Keratinocyte (primary cell): ENCODE measurements around the gene EFCAB8. TPM values are rescaled to one million over a fixed set of nuclear protein-coding genes. Genes with fewer than 3 reads are reported as not detected.

Source experiments
- DNase-seq: peaks from one replicate; pipeline ENCODE4 v3.0.0-alpha.2; 2011; ENCODE audit warnings: low read depth, missing footprints, low spot score
- FAIRE-seq: peaks from 2 replicates; lab custom pipeline; 2011; peaks lifted over from hg19 to GRCh38; lab: Jason Lieb, UNC
- H2AFZ ChIP-seq: 2 replicates; pipeline ENCODE4 v1.6.0; 2012; ENCODE audit warnings: low read length, control low read depth, inconsistent platforms; ENCODE audit not compliant: control insufficient read depth
- H3K27ac ChIP-seq: 2 replicates; pipeline ENCODE4 v1.5.1; 2011; ENCODE audit warnings: low read length; ENCODE audit not compliant: control insufficient read depth, insufficient read depth
- H3K27me3 ChIP-seq: 3 replicates; pipeline ENCODE4 v1.6.0; 2011; ENCODE audit warnings: low read length; ENCODE audit not compliant: control insufficient read depth, insufficient read depth; ENCODE audit errors: extremely low read depth
- H3K36me3 ChIP-seq, 2 experiments: 2 replicates in 1 of 2; 3 replicates in 1 of 2; pipeline ENCODE4 v1.5.1; 2011; ENCODE audit warnings: low read length in 2 of 2, mild to moderate bottlenecking in 1 of 2; ENCODE audit not compliant: control insufficient read depth in 2 of 2, insufficient read depth in 2 of 2; ENCODE audit errors: extremely low read depth in 1 of 2
- H3K4me1 ChIP-seq: 3 replicates; pipeline ENCODE4 v1.5.1; 2011; ENCODE audit warnings: low read length; ENCODE audit not compliant: control insufficient read depth, insufficient read depth; ENCODE audit errors: extremely low read depth
- H3K4me2 ChIP-seq: 3 replicates; pipeline ENCODE4 v1.6.0; 2011; ENCODE audit warnings: low read depth, low read length; ENCODE audit not compliant: control insufficient read depth, insufficient read depth; ENCODE audit errors: extremely low read depth
- H3K4me3 ChIP-seq, 3 experiments: fragments of 200-600 bp in 1 of 3; sonication (generic) in 1 of 3; 2 replicates in 2 of 3; 3 replicates in 1 of 3; pipeline ENCODE4 v1.5.1; 2011 to 2016; ENCODE audit warnings: low read length in 3 of 3, mild to moderate bottlenecking in 3 of 3, control low read depth in 2 of 3, inconsistent platforms in 1 of 3, low read depth in 1 of 3, mixed read lengths in 1 of 3, mixed run types in 1 of 3, moderate library complexity in 1 of 3; ENCODE audit not compliant: control insufficient read depth in 2 of 3, insufficient read depth in 2 of 3; ENCODE audit errors: extremely low read depth in 1 of 3
- H3K79me2 ChIP-seq: 2 replicates; pipeline ENCODE4 v1.6.0; 2012; ENCODE audit warnings: low read length; ENCODE audit not compliant: control insufficient read depth, insufficient read depth
- H3K9ac ChIP-seq: 3 replicates; pipeline ENCODE4 v1.6.0; 2011; ENCODE audit warnings: low read length; ENCODE audit not compliant: control insufficient read depth, insufficient read depth; ENCODE audit errors: extremely low read depth
- H3K9me1 ChIP-seq: 3 replicates; pipeline ENCODE4 v1.6.0; 2011; ENCODE audit warnings: low read length; ENCODE audit not compliant: control insufficient read depth, insufficient read depth; ENCODE audit errors: extremely low read depth
- H3K9me3 ChIP-seq: 2 replicates; pipeline ENCODE4 v1.5.1; 2012; ENCODE audit warnings: low read depth, low read length; ENCODE audit not compliant: control insufficient read depth
- H4K20me1 ChIP-seq: 3 replicates; pipeline ENCODE4 v1.6.0; 2011; ENCODE audit warnings: low read length; ENCODE audit not compliant: control insufficient read depth, insufficient read depth; ENCODE audit errors: extremely low read depth
- CTCF ChIP-seq, 3 experiments: IDR thresholded peaks in 1 of 3; conservative IDR thresholded peaks in 1 of 3; optimal IDR thresholded peaks in 1 of 3; 2 replicates in 2 of 3; 3 replicates in 1 of 3; pipeline versions ENCODE3 to v1.5.1; 2011; ENCODE audit warnings: low read length in 3 of 3, mild to moderate bottlenecking in 3 of 3, moderate library complexity in 2 of 3, control low read depth in 1 of 3, inconsistent platforms in 1 of 3; ENCODE audit not compliant: insufficient read depth in 2 of 3; ENCODE audit errors: extremely low read depth in 1 of 3
- EZH2 ChIP-seq: IDR thresholded peaks from one replicate; pipeline ENCODE4 v1.6.1; 2012; ENCODE audit warnings: inconsistent platforms, mild to moderate bottlenecking, low read length, moderate library complexity
- dilution Hi-C: fragments of 300-500 bp; cut with MboI; formaldehyde crosslinking; loops from one replicate; pipeline ENCODE4 v1.7.0; 2020; ENCODE audit warnings: low sequenced_read_pairs; ENCODE audit not compliant: extremely low pct_ligation_motif_present
- polyA plus RNA-seq, 5 experiments: library from polyadenylated mRNA; depleted of rRNA in 3 of 5; stranded (reverse) in 3 of 5; stranded (forward) in 1 of 5; unstranded in 1 of 5; fragments of >200 nt; gene quantifications; 1 replicate in 1 of 5; 2 replicates in 3 of 5; 3 replicates in 1 of 5; pipeline versions ENCODE4 v1.2.1 to v1.2.3, GENCODE V29; 2011 to 2012; ENCODE audit warnings: missing spikeins in 2 of 5, low read depth in 1 of 5, low replicate concordance in 1 of 5

Gene EFCAB8
- polyA plus RNA-seq, 1 donor (not counting 4 experiments of a cell fraction or from before 2014, with no cell fraction given) = 0.03 TPM

DNA sequence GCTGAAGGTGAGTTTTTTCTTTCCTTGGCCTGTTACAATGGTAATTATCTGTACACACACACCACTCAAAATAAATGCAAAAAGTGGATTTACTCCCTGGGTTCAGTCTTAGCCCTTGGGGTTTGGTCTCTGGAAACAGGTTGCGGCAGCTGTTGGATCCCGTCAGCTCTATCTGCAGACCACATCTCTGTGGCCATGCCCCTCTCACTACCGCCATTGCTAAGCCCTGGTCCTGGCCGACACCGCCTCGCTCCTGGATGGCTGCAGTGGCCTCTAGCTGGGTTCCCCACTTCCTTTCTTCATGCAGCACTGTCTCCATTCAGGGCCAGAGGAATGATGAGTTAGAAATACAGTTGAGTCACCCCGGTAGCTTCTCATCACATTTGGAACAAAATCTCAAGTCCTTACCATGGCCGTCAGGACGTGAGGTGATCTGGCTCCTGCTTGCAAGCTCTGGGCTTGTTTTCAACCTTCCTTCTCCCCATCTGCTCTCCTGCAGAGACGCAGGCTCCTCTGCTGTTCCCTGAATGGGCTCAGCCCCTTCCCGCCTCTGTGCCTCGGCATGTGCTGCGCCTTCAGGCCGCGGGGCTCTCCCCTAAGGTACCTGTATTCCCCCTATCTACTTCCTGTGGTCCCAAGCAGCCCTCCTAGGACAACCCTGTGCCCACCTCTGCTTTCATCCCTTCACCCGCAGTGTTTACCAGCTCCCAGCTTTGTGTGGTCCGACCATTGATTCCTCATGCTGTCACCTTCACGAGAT lies 38.0 kb downstream of the EFCAB8 start:
- H3K4me1 ChIP-seq = peaks cover 9% of the 10 kb centered on the region
- no peak for FAIRE-seq
- no peaks in the 10 kb centered on the region for H3K27me3 ChIP-seq
- dilution Hi-C loops = no loop called here
- no peaks in the 10 kb centered on the region for H3K9me3 ChIP-seq
- no peak overlapping the region for H3K4me2 ChIP-seq
- H3K36me3 ChIP-seq = no peaks in the 10 kb centered on the region
- no peak overlapping the region for H3K4me3 ChIP-seq
- H2AFZ ChIP-seq = no peak overlapping the region
- no peaks in the 10 kb centered on the region for H3K79me2 ChIP-seq
- H3K9me1 ChIP-seq = no peaks in the 10 kb centered on the region
- TF ChIP-seq EZH2 (no peak), CTCF (optimal IDR thresholded peaks at IDR 0.05 in 1 of 3, IDR thresholded peaks at IDR 0.05 in 1 of 3, conservative IDR thresholded peaks at IDR 0.05 in 1 of 3; ENCODE audit: extremely low read depth in 1 of 3, insufficient read depth in 2 of 3, low read length in 3 of 3) (no peak)
- H4K20me1 ChIP-seq = peaks cover 4% of the 10 kb centered on the region
- no peak for DNase-seq
- H3K9ac ChIP-seq = no peak overlapping the region
- no peak overlapping the region for H3K27ac ChIP-seq

GRCh38 chr20:32898729-32899128 lies 40.0 kb downstream of the EFCAB8 start:
- Histone ChIP-seq H3K4me2 (no peak overlapping the region), H3K9ac (no peak overlapping the region), H3K9me1 (no peaks in the 10 kb centered on the region), H3K4me1 (peaks cover 9% of the 10 kb centered on the region), H3K4me3 (no peak overlapping the region), H3K27ac (no peak overlapping the region), H4K20me1 (peaks cover 4% of the 10 kb centered on the region), H2AFZ (no peak overlapping the region), H3K36me3 (no peaks in the 10 kb centered on the region), H3K9me3 (no peaks in the 10 kb centered on the region), H3K79me2 (no peaks in the 10 kb centered on the region), H3K27me3 (no peaks in the 10 kb centered on the region)
- DNase-seq (no peak), FAIRE-seq (no peak)
- dilution Hi-C loops = no loop called here
- TF ChIP-seq CTCF (optimal IDR thresholded peaks at IDR 0.05 in 1 of 3, IDR thresholded peaks at IDR 0.05 in 1 of 3, conservative IDR thresholded peaks at IDR 0.05 in 1 of 3; ENCODE audit: extremely low read depth in 1 of 3, insufficient read depth in 2 of 3, low read length in 3 of 3) = no peak
- TF ChIP-seq EZH2 = no peak
